IPS-18c (cell line): Measurements from ENCODE around the gene TCF3.
"Not testable (repeated sequence)": the region's sequence is repeated elsewhere in the genome, so short reads cannot be mapped to it uniquely, and the experiment has no call there.

Experiments used
- H3K4me3 ChIP-seq: 2 replicates; pipeline ENCODE4 v1.7.0; 2013; ENCODE audit warnings: low read depth, mild to moderate bottlenecking, low read length, moderate library complexity; ENCODE audit not compliant: insufficient read depth
- H3K9me3 ChIP-seq: one replicate; pipeline ENCODE4 v1.6.1; 2013; ENCODE audit warnings: mild to moderate bottlenecking, low read length, moderate library complexity; ENCODE audit not compliant: control insufficient read depth, insufficient read depth

Gene TCF3

DNA sequence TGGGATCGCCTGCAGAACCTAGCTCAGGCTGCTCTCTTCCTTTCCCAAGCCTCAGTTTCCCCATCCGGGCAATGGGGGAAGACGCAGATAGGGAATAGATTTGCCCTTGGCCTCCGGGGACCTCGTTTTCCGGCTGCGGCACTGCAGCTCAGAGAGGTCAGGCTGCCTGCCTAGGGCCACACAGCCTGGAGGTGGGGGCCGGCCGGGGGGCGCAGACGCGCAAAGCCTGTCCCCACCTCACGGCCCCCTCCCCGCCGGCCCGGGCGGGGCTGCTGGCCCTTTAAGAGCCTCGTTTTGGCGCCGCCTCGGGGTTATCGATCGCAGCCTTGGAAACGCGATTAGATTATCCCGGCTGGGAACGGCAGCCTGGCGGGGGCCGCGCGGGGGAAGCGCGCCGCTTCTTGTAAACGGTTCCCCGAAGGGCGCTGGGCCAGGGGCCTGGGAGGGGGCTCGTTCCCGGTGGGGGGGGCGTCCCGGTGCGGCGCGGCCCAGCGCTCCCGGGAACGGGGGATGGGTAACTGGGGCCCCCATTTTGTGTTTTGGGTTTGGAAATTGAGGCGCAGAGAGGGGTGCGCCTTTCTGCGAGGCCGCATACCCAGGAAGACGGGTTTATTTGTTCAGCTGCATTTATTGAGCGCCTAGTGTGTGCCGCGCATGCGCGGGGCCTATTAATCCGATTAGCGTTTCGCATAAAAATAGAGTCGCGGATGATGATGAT is 23.4 kb upstream of the TCF3 start:
- H3K4me3 ChIP-seq: peak overlapping the region; percentile 15; the same call in 1 of the 2 replicates
- no peaks in the 10 kb centered on the region for H3K9me3 ChIP-seq

DNA sequence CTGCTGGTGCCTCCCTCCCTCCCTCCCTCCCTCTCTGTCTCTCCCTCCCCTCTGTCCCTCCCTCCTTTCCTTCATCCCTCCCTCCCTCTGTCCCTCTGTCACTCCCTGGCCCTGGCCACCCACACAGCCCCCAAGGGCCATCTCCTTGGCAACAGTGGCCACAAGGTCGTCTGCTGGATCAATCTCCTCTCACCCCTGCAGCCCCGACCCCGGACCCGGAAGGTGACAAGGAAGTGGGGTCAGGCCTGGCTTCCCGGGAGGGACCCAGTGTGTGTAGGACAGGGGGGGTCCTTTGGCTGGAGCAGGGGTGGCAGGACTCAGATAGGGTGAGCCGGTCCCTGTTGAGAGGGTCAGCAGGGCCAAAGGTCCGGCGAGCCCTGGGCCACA is 21.9 kb upstream of the TCF3 start:
- Histone ChIP-seq H3K4me3 (no peak overlapping the region), H3K9me3 (no peaks in the 10 kb centered on the region)

DNA sequence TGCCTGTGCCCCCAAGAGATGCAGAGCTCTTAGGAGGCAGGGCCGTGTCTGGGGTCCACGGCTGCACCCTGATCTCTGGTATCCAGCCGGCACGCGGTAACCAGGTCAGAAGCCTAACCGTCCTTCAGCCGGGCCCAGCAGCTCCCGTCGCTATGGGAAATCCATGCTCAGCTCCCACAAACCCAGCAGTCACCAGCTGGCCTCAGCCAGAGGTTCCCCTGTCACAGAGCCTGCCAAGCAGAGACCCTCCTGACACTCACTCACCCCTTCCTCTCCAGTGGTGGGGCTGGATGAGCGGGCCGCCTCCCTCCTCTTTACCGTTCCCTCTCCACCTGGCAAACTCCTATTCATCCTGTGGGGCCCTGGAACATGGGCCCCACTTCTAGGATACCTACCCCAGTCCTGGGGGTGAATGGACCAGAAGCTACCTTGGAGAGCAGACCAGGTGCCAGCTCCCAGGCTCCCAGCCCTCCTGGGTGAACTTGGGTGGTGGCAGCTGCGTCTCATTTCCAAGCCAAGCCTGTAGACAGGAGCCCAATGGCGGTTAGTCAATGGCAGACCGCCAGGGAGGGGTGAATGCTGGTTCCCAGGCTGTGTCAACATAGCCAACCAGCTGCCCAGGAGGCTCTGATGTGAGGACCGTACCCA is 21.4 kb upstream of the TCF3 start:
- H3K4me3 ChIP-seq: no peak overlapping the region
- no peaks in the 10 kb centered on the region for H3K9me3 ChIP-seq

DNA sequence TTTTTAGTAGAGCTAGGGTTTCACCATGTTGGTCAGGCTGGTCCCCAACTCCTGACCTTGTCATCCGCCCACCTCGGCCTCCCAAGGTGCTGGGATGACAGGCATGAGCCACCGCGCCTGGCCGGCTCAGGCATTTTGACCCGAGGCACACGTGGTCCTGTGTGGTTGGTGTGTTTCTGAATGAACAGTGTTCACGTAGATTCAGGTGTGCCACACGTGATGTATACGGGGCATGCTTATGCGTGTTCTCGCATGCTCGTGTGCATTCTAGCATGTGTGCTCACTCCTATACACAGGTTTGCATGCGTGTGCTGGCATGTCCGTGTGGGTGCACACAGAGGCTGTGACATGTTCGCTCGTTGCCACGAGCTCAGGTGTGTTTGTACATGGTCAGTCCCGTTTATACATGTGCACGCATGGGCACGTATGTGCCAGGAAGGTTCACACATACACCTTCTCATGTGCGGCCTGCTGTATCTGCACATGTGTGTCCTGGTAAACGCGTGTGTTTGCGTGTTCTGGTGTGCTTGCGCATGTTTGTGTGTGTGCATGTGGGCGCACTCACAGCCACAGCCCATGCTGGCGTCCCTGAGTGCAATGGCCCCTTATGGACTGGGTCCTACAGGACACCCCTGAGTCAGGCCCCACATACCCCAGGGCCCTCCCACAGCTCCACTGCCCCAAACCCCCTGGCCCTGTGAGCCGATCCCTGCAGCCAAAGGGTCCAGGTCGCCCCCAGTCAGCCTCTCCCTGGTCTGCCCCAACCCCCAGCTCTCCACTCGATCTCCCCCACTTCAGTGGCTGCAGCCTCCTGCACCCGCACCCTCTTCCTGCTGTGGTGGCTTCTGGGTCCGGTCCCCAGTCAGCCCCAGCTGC is 20.6 kb upstream of the TCF3 start:
- H3K9me3 ChIP-seq: no peaks in the 10 kb centered on the region
- H3K4me3 ChIP-seq: no peak overlapping the region

DNA sequence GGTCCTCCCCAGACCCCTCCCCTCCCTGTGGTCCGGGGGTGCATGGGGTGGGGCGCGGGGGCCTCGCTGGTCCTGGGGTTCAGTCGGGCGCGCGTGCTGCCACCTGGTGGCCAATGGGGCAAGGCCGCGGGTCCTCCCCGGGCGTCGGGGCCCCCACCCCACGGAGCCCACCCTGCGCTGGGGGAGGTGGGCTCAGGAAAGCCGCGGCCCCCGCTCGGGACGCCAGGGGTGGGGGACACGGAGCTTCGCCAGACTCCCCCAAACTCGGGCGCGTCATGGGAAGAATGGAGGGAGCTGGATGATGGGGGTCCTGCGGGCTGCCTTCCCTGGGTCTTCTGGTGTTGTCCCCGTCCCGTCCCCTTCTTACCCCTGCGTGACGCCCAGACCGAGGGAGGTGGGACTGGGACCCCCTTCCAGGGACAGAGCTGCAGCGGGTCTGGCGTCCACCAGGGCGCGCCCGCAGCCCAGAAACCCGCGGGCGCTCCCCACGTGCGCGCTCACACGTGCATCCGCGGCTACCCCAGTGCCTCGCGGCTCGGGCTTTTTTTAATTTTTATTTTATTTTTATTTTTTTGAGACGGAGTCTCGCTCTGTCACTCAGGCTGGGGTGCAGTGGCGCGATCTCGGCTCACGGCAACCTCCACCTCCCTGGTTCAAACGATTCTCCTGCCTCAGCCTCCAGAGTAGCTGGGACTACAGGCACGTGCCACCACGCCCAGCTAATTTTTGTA is 19.8 kb upstream of the TCF3 start:
- H3K4me3 ChIP-seq: peak overlapping the region; percentile 36
- H3K9me3 ChIP-seq: no peaks in the 10 kb centered on the region

DNA sequence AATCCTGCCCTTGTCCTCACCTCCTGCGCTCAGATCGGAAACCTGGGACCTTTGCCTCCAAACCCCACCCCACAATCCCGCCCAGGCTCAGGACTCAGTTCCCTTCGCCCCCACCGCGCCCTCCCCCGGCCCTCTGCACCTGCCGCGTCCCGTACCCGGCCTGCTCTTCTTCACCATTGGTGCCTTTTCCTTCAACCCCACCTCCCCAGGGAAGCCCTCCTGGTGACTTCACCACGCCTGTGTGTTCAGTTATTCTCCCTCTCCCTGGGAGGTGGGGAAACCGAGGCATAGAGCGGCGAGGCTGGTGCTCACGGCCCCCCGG is 19.3 kb upstream of the TCF3 start:
- peak overlapping the region; percentile 36; the same call in 1 of the 2 replicates for H3K4me3 ChIP-seq
- no peaks in the 10 kb centered on the region for H3K9me3 ChIP-seq

DNA sequence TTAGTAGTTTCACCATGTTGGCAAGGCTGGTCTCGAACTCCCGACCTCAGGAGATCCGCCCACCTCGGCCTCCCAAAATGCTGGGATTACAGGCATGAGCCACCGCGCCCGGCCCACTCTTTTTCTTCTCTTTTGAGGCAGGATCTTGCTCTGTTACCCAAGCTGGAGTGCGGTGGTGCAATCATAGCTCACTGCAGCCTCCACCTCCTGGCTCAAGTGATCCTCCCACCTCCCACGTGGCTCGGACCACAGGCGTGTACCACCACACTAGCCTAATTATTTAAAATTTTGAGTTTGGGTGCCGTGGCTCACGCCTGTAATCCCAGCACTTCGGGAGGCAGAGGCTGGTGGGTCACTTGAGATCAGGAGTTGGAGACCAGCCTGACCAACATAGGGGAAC is 18.3 kb upstream of the TCF3 start:
- not testable (repeated sequence) for H3K9me3 ChIP-seq, H3K4me3 ChIP-seq

DNA sequence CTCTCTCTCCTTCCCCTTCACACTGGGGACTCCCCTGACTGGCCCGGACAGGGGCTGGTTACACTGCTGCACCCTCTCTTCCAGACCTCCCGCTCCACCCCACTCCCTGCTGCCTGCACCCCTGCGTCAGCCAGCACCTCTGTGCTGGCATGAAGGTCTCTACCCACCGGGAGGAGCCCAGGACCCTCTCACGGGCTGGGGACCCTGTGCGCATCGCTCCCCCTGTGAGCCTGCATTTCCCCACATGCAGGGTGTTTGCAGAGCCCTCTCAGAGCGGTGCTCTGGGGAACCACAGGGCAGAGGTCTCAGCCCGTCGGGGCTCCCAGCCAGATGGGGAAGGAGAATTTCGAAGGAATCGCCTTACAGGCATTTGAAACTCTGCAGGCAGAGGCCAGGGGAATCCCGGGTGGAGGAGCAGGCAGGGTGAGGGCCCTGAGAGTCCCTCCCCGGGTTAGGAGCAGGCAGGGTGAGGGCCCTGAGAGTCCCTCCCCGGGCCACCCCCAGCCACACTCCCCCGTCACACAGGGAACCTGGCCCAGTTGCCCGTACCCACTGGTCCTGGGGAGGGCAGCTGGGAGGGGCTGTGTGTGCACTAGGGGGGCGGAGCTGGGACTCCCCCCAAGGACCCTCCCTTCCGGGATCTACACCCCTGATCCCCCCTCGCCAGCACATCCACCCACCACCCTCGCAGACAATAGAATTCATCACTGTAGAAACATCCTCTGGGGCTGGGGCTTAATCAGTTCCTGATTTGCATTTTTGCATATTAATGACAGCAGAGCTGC is 16.3 kb upstream of the TCF3 start:
- H3K9me3 ChIP-seq: no peaks in the 10 kb centered on the region
- H3K4me3 ChIP-seq: peak overlapping the region; percentile 44

DNA sequence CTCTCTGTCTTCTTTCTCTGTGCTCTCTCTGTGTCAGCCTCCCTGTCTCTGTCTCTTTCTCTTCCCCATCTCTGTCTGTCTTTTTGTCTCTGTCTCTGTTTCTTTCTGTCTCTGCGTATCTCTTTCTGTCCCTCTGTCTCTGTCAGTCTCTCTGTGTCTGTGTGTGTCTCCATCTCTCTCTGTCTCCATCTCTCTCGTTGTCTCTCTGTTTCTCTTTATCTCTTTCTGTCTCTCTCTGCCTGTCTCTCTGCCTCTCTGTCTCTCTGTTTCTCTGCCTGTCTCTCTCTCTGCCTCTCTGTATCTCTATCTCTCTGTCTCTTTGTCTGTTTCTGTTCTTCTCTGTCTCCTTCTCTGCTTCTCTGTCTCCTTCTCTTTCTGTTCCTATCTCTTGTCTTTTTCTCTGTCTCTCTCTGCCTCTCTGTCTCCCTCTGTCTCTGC is 15.7 kb upstream of the TCF3 start:
- H3K4me3 ChIP-seq: peak overlapping the region; percentile 44; the same call in 1 of the 2 replicates
- H3K9me3 ChIP-seq: no peaks in the 10 kb centered on the region

DNA sequence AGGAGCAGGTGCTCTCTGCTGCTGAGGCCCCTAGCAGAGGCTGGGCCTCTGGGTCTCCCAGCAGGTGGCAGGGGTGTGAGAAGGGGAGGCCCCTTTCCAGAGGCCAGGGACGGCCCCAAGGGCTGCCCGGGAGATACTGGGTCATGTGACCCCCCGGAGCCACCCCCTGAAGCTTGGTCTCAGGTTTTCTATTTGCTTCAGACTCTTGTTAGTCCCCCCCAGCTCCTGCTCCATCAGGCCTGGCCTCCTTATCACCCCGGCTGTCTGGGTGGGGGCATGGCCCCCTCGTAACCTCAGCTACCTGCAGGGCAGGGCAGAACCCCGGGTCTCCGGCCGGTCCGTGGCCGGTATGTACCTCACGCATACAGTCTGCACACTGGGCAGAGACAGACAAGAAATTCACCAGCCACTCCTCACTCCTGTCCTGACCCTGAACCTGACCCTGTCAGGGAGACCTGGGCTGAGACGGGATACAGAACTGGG is 13.2 kb upstream of the TCF3 start:
- H3K4me3 ChIP-seq: no peak overlapping the region

DNA sequence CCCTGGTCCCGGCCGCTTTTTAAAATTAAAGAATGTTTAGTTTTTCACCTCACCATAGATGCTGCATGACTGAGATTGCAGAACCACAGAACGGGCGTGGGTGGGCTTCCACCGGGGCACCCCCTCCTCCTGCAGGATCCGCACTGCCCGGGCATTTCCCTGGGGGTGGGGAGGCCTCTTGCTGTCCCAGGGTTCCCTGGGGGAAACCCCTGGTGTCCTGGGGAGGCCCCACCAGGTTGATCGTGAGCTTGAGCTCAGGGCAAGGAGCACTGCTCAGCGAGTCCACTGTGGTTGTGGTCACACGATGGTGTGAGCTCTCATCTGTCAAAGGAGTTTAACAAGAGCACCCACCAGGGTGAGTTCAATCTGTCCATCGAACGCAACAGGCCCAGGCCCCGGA is 11.4 kb upstream of the TCF3 start:
- Histone ChIP-seq H3K4me3 (no peak overlapping the region), H3K9me3 (no peaks in the 10 kb centered on the region)

More for the DNA sequence above, 13.2 kb upstream of the TCF3 start:
- H3K9me3 ChIP-seq: no peaks in the 10 kb centered on the region

DNA sequence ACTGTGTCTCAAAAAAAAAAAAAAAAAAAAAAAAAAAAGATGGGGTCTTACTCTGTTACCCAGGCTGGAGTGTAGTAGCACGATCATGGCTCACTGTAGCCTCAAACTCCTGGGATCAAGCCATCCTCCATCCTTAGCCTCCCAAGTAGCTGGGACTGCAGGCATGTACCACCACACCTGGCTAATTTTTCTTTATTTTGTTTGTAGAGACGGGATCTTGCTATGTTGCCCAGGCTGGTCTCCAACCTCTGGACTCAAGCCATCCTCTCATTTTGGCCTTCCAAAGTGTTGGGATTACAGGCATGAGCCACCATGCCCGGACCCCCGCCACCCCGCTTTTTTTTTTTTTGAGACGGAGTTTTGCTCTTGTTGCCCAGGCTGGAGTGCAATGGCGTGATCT is 10.8 kb upstream of the TCF3 start:
- not testable (repeated sequence) for H3K9me3 ChIP-seq, H3K4me3 ChIP-seq

DNA sequence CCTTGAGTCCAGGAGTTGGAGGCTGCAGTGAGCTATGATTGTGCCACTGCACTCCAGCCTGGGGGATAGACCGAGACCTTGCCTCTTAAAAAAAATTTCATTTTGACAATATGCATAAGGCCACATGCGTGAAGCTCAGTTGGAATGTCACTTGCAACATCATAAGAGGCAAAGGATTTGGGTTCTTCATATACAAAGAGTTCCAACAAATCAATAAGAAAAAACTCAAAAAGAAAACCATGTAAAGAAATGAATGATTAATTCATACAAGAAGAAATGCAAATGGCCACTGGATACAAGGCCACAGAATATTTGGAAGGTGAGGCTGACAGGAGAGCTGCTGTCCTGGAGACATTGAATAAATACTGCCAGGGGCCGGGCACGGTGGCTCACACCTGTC is 9.6 kb upstream of the TCF3 start:
- H3K9me3 ChIP-seq: no peaks in the 10 kb centered on the region
- no peak overlapping the region for H3K4me3 ChIP-seq

DNA sequence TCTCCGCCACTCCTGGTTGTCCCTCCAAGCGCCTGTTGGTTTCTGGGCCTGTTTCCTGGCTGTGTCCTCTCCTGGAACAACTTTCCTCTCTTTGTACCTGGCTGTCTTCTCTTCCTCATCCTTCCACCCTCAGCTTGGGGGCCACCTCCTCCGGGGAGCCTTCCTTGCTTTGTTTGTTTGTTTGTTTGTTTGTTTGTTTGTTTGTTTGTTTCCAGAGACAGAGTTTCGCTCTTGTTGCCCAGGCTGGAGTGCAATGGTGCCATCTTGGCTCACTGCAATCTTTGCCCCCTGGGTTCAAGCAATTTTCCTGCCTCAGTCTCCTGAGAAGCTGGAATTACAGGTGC is 6.6 kb upstream of the TCF3 start:
- H3K4me3 ChIP-seq: no peak overlapping the region
- H3K9me3 ChIP-seq: no peaks in the 10 kb centered on the region

DNA sequence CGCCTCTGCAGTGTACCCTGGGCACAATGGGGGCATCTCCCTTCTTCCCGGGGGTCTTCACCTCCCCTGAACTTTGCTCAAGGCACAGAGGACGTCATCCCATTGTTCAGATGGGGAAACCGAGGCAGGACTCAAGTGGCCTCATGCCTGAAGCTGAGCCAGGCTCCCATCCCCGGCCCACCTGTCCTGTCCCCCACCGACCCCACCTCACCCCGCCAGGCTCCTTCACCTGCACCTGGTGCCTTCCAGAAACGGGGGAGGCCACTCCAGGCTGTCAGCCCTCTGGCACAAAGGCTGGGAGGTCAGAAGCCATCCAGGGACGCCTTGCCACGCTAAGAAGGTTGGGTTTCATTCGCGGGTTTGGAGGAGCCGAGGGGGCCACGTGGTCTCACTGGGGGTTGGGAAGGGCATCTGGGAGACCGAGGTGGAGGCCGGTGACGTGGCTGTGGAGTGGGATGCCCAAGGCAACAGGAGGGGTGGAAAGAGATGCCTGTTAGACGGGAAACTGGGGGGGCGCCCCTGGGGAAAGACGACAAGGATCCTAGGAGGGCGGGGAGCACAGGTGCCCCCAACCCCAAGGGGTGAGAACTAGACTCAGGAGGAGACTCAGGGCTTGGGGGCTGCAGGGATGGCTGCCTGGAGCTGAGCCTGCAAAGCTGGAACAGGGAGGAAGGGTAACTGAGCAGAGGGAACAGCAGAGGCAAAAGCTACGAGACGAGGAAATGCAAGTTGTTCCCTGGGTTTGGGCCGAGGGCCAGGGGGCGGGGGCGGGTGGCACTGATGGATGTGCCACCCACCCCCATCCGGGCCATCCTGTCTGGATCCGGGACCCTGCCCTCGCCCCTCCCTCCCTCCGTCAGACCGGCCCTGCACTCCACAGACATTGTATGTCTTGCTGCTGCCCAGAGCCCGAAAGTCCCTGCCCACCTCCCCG is 6.0 kb upstream of the TCF3 start:
- Histone ChIP-seq H3K4me3 (no peak overlapping the region), H3K9me3 (no peaks in the 10 kb centered on the region)

DNA sequence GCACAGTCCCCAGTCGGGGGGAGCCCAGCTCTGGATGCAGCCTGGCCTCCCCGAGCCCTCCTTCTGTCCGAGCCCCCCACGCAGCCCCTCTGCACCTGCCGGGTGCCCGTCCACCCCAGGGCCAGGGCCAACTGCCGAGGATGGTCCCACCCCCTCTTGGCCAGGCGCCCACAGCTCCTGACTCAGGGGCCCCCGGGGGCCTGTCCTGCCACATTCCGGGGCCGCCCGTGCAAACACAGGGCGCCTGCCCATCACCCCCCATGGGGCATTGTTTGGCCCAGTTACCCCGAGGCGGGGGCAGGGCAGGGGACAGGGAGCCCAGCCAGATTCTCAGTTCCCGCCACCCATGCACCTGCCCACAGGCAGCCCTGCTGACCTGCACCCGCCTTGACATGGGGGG is 5.3 kb upstream of the TCF3 start:
- H3K4me3 ChIP-seq: no peak overlapping the region
- H3K9me3 ChIP-seq: no peaks in the 10 kb centered on the region
